GM23338 (cell line): ENCODE data around the gene MPV17L. TPM values are rescaled to one million over a fixed set of nuclear protein-coding genes. Genes with fewer than 3 reads are reported as not detected.

Experiments used
- ATAC-seq: fragments of 200-7000 bp; cut with Tn5 transposase; 3 replicates; pipeline ENCODE4 v1.9.1; 2020
- DNase-seq: peaks from one replicate; pipeline ENCODE4 v3.0.0-alpha.2; 2015; ENCODE audit warnings: low spot score
- H2AFZ ChIP-seq: fragments of 200-600 bp; sonication (generic); 2 replicates; pipeline ENCODE4 v1.8.0; 2016; ENCODE audit warnings: antibody characterized with exemption, mild to moderate bottlenecking, moderate library complexity
- H3F3A ChIP-seq: fragments of 200-600 bp; sonication (generic); replicated peaks from 2 replicates; pipeline ENCODE4 v1.8.0; 2017; ENCODE audit warnings: antibody characterized with exemption, mixed run types, low read depth
- H3K27ac ChIP-seq: fragments of 200-600 bp; sonication (generic); 2 replicates; pipeline ENCODE4 v1.6.1; 2016; ENCODE audit warnings: low read depth
- H3K27me3 ChIP-seq: fragments of 200-600 bp; sonication (generic); 2 replicates; pipeline ENCODE4 v1.8.0; 2016; ENCODE audit warnings: mild to moderate bottlenecking, mixed run types, moderate library complexity; ENCODE audit not compliant: insufficient read depth
- H3K36me3 ChIP-seq: fragments of 200-600 bp; sonication (generic); 2 replicates; pipeline ENCODE4 v1.8.0; 2016; ENCODE audit warnings: mild to moderate bottlenecking; ENCODE audit not compliant: insufficient read depth
- H3K4me1 ChIP-seq: fragments of 200-600 bp; sonication (generic); 2 replicates; pipeline ENCODE4 v1.8.0; 2016; ENCODE audit warnings: mild to moderate bottlenecking, moderate library complexity; ENCODE audit not compliant: insufficient read depth
- H3K4me2 ChIP-seq: fragments of 200-600 bp; sonication (generic); 2 replicates; pipeline ENCODE4 v1.7.1; 2017; ENCODE audit warnings: mixed run types
- H3K4me3 ChIP-seq: fragments of 200-600 bp; sonication (generic); 2 replicates; pipeline ENCODE4 v1.6.1; 2016; ENCODE audit warnings: mixed run types
- H3K79me2 ChIP-seq: fragments of 200-600 bp; sonication (generic); replicated peaks from 2 replicates; pipeline ENCODE4 v1.8.0; 2017; ENCODE audit warnings: mild to moderate bottlenecking; ENCODE audit not compliant: insufficient read depth
- H3K9me2 ChIP-seq: fragments of 200-600 bp; sonication (generic); 2 replicates; pipeline ENCODE4 v1.8.0; 2017; ENCODE audit not compliant: insufficient read depth
- H4K20me1 ChIP-seq: fragments of 200-600 bp; sonication (generic); replicated peaks from 2 replicates; pipeline ENCODE4 v1.8.0; 2017; ENCODE audit warnings: mild to moderate bottlenecking; ENCODE audit not compliant: insufficient read depth
- H3K27ac Mint-ChIP-seq: 2 replicates; pipeline ENCODE4 v1.8.0; 2020; ENCODE audit warnings: inconsistent platforms, mild to moderate bottlenecking, moderate library complexity, mixed read lengths
- H3K27me3 Mint-ChIP-seq: 3 replicates; pipeline ENCODE4 v1.8.0; 2022; ENCODE audit warnings: low read depth, mild to moderate bottlenecking, moderate library complexity, mixed read lengths, inconsistent platforms; ENCODE audit not compliant: insufficient read depth, poor library complexity
- H3K36me3 Mint-ChIP-seq: 3 replicates; pipeline ENCODE4 v1.8.0; 2021; ENCODE audit warnings: low read depth, mild to moderate bottlenecking, inconsistent platforms, moderate library complexity, mixed read lengths
- H3K4me1 Mint-ChIP-seq: 3 replicates; pipeline ENCODE4 v1.8.0; 2020; ENCODE audit warnings: mild to moderate bottlenecking, inconsistent platforms, mixed read lengths
- H3K4me3 Mint-ChIP-seq: 3 replicates; pipeline ENCODE4 v1.8.0; 2021; ENCODE audit warnings: moderate library complexity, mild to moderate bottlenecking, inconsistent platforms, mixed read lengths
- H3K9me3 Mint-ChIP-seq: 3 replicates; pipeline ENCODE4 v1.8.0; 2020; ENCODE audit warnings: moderate library complexity, mild to moderate bottlenecking, inconsistent platforms, mixed read lengths
- CREB1 ChIP-seq: fragments of 250-450 bp; sonication (Bioruptor Pico); IDR thresholded peaks from 2 replicates; pipeline ENCODE4 v1.5.0; 2020; ENCODE audit warnings: low read depth, mild to moderate bottlenecking, moderate library complexity
- CTCF ChIP-seq, 2 experiments: fragments of 200-600 bp in 1 of 2; sonication (generic) in 1 of 2; conservative IDR thresholded peaks; 2 replicates each; pipeline versions ENCODE4 v1.5.1 to v1.6.1; 2016 to 2017; ENCODE audit warnings: antibody characterized with exemption in 2 of 2, low read depth in 2 of 2, mild to moderate bottlenecking in 2 of 2, moderate library complexity in 1 of 2
- EZH2 ChIP-seq: fragments of 200-600 bp; sonication (generic); IDR thresholded peaks from one replicate; pipeline ENCODE4 v1.8.0; 2017; ENCODE audit warnings: antibody characterized with exemption, mild to moderate bottlenecking, low read depth; ENCODE audit not compliant: unreplicated experiment
- EZH2phosphoT487 ChIP-seq: fragments of 200-600 bp; sonication (generic); IDR thresholded peaks from one replicate; pipeline ENCODE4 v1.8.1; 2018; ENCODE audit warnings: antibody characterized with exemption; ENCODE audit not compliant: unreplicated experiment
- JUNB ChIP-seq: IDR thresholded peaks from one replicate; pipeline ENCODE4 v1.6.1; 2016; ENCODE audit warnings: antibody characterized with exemption; ENCODE audit not compliant: unreplicated experiment
- POLR2AphosphoS5 ChIP-seq: IDR thresholded peaks from 2 replicates; pipeline ENCODE4 v1.6.1; 2016; ENCODE audit warnings: antibody characterized with exemption, low read depth
- STAT1 ChIP-seq: IDR thresholded peaks from one replicate; pipeline ENCODE4 v1.6.1; 2016; ENCODE audit warnings: antibody characterized with exemption; ENCODE audit not compliant: unreplicated experiment
- ZNF114 ChIP-seq: fragments of 250-450 bp; sonication (Bioruptor Pico); IDR thresholded peaks from 2 replicates; pipeline ENCODE4 v1.5.0; 2020; ENCODE audit warnings: mild to moderate bottlenecking, moderate library complexity
- ZNF331 ChIP-seq: fragments of 250-450 bp; sonication (Bioruptor Pico); IDR thresholded peaks from 2 replicates; pipeline ENCODE4 v1.5.0; 2020; ENCODE audit warnings: low read depth, mild to moderate bottlenecking, moderate library complexity
- ZNF462 ChIP-seq: fragments of 250-450 bp; sonication (Bioruptor Pico); IDR thresholded peaks from 2 replicates; pipeline ENCODE4 v1.5.0; 2020; ENCODE audit warnings: mild to moderate bottlenecking, moderate library complexity
- polyA plus RNA-seq: library from polyadenylated mRNA; unstranded; fragments of >200 nt; fragmentation: Nextera tagmentation; extraction: Ambion mirVana; gene quantifications from 2 replicates; pipeline ENCODE4 v1.2.1, GENCODE V29; 2016
- total RNA-seq: library from RNA; depleted of rRNA; stranded (reverse); fragments of >200 nt; shearing (Covaris generic); gene quantifications from 2 replicates; pipeline ENCODE4 v1.2.3, GENCODE V29; 2014
- TF ChIP-seq, protein P1 (sequence below): IDR thresholded peaks from 2 replicates; pipeline ENCODE4 v1.6.1; 2016; ENCODE audit warnings: antibody characterized with exemption

Gene MPV17L
- total and polyA plus RNA-seq, 2 experiments from 2014 or later: 3.0 to 11.7 TPM

DNA sequence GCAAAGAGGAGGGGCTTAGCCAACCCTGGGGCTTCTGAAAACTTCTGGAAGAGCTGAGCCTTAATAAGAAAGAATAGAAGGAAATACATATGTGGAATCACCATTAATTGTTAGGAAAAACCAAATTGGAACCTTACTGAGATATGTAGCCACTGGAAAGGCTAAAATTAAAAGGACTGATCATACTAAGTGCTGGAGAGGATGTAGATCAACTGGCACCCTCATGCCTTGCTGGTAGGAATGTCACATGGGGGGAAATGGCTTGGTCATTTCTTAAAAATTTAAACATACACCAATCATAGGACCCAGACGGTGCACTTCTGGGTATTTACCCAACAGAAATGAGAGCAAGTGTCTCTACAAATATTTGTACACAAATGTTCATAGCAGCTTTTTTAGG lies 49.9 kb downstream of the MPV17L start:
- H3K4me3 ChIP-seq: no peak overlapping the region
- no peak overlapping the region for H2AFZ ChIP-seq
- Mint-ChIP-seq H3K27me3 (peaks cover 1% of the 10 kb centered on the region), H3K27ac (no peak overlapping the region), H3K4me1 (no peaks in the 10 kb centered on the region), H3K9me3 (peaks cover 6% of the 10 kb centered on the region; the same call in 2 of the 3 replicates), H3K4me3 (no peak overlapping the region), H3K36me3 (peaks cover 4% of the 10 kb centered on the region; the same call in 1 of the 3 replicates)
- TF ChIP-seq, protein P1, sequence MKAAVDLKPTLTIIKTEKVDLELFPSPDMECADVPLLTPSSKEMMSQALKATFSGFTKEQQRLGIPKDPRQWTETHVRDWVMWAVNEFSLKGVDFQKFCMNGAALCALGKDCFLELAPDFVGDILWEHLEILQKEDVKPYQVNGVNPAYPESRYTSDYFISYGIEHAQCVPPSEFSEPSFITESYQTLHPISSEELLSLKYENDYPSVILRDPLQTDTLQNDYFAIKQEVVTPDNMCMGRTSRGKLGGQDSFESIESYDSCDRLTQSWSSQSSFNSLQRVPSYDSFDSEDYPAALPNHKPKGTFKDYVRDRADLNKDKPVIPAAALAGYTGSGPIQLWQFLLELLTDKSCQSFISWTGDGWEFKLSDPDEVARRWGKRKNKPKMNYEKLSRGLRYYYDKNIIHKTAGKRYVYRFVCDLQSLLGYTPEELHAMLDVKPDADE: no peak
- TF ChIP-seq ZNF462 (CRISPR knock-in tag): no peak
- no peak for TF ChIP-seq CREB1 (CRISPR knock-in tag)
- no peak for TF ChIP-seq ZNF114
- TF ChIP-seq CTCF (conservative IDR thresholded peaks at IDR 0.05; ENCODE audit: low read depth in 2 of 2): no peak
- TF ChIP-seq EZH2: no peak
- TF ChIP-seq EZH2phosphoT487: no peak
- TF ChIP-seq JUNB: no peak
- TF ChIP-seq ZNF331: no peak
- TF ChIP-seq STAT1: no peak
- no peak for TF ChIP-seq POLR2AphosphoS5
- ATAC-seq (no peak), DNase-seq (no peak)
- no peaks in the 10 kb centered on the region for H3K4me1 ChIP-seq
- no peaks in the 10 kb centered on the region; the same call in 1 of the 2 replicates for H4K20me1 ChIP-seq
- H3K9me2 ChIP-seq: no peaks in the 10 kb centered on the region
- H3K27ac ChIP-seq: no peak overlapping the region
- no peaks in the 10 kb centered on the region for H3F3A ChIP-seq
- H3K79me2 ChIP-seq: peaks cover 32% of the 10 kb centered on the region
- no peaks in the 10 kb centered on the region for H3K36me3 ChIP-seq
- no peak overlapping the region for H3K4me2 ChIP-seq
- H3K27me3 ChIP-seq: no peaks in the 10 kb centered on the region
